HG02840 (cell line): Measurements from ENCODE around the gene DCLRE1A.

Experiments
- ATAC-seq: cut with Tn5 transposase; IDR thresholded peaks from one replicate; pipeline ENCODE4 v1.9.1; 2021; ENCODE audit warnings: mild to moderate bottlenecking, moderate library complexity, moderate number of reproducible peaks; ENCODE audit not compliant: unreplicated experiment, low FRiP score

The DCLRE1A gene

DNA sequence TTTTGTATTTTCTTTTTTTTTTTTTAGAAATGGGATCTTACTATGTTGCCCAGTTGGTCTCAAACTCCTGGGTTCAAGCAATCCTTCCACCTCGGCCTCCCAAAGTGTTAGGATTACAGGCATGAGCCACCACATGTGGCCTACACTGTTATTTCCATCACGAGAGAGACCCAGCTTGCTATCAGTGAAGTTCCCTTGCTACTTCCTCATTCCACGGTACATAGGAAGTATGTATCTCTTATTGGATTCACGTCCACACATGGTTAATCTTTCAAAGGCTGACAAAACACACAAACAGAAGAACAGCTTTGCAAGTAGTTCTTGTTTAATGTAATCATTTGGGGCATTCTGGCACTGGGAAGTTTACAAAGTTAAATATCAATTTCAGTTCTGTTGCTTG lies 50.9 kb downstream of the DCLRE1A start:
- ATAC-seq, result no peak

- no peak for ATAC-seq
Observed at GRCh38 chr10:113801569-113801968, 52.3 kb downstream of the DCLRE1A start.

GRCh38 chr10:113791691-113792090 lies 62.2 kb downstream of the DCLRE1A start:
- no peak for ATAC-seq

DNA sequence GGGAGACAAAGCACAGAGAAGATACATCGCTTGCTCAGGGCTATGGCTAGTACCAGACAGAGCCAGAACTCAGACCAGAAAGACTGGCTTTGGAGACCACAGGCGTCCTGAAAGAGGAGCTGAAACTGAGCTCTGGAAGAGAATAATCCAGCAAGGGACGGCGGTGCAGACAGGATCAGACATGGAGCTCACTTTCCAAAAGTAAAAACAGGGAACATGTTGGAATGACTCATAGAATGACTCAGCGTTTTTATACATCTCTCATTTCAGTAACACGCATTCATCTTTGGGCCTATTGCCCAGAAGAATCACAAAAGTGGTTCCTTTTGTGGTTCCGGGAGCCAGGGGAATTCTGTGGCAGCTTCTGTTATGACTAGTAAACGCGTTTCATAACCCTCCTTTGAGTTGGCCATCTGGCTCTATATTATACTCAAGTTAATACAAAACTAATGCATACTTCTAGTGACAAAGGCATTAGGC lies 65.2 kb downstream of the DCLRE1A start:
- peak; percentile 72 for ATAC-seq
